Activated CD8-positive, alpha-beta memory T cell treated with anti-CD3 and anti-CD28 coated beads for 4 hours (primary cell): ENCODE results near the gene COL4A6.

ENCODE experiments used
- DNase-seq, 2 donors: peaks; one replicate each; pipeline ENCODE4 v3.0.0-alpha.2; 2020; ENCODE audit warnings: low read depth in 2 of 2

COL4A6 gene

DNA sequence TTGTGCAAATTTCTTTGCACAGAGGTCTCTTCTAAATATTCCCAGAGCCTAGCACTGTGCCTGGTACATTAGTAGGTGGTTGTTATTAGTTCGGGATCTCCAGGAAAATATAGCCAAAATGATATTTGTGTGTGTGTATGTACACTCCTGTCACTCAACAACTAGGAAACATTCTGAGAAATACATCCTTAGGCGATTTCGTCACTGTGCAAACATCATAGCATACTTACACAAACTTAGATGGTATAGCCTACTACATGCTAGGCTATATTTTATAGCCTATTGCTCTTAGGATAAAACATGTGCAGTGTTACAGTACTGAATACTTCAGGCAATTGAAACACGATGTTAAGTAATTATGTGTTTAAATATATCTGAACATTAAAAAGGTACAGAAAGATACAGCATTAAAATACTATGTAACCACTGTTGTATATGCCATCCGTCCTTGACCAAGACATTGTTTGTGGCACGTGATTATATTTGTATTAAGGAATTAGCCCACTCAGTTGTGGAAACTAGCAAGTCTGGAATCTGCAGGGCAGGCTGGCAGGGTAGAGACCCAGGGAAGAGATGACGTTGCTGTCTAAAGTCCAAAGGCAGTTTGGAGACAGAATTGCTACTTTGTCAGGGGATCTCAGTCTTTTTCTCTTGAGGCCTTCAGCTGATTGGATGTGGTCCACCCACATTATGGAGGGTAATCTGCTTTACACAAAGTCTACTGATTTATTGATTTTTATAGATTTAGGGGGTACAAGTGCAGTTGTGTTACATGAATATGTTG, 106.9 kb downstream of the COL4A6 start:
- DNase-seq, result no peak

DNA sequence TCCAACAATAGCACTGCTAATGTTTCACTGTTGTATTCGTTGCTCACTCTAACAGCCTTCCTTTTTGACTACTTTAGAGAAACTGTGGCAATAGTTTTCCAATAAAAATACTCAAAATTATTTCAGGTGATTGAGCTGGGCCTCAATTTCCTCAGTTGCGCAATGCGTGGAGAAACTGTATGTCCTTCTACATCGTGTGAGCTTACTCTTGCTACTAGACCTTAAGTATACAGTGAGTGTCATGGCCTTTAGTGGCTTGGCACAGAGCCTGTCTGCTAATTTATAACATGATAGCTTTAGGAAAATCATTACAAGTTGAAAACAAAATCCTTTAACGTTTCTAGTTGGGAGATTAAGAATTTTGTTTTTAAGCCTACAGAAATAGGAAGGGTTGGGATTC, 114.5 kb downstream of the COL4A6 start:
- no peak for DNase-seq

DNA sequence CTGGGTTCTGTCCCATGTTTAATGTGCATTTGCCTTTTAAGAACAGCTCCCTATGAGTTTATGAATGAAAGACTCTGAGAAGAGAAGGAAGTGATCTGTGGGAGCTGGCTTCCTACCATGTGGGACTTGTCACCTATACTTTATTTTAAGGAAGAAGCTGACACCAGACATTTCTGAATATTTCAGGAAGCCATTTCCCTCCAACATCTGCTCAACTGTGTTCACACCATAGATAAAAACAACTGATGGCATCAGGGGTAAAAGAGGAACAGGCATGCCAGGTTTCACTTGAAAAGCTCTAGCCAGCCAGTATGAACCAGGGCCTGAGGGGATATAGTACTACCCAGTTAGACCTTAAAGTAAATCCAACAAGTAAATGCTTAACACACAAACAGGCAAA, 116.0 kb downstream of the COL4A6 start:
- no peak for DNase-seq

DNA sequence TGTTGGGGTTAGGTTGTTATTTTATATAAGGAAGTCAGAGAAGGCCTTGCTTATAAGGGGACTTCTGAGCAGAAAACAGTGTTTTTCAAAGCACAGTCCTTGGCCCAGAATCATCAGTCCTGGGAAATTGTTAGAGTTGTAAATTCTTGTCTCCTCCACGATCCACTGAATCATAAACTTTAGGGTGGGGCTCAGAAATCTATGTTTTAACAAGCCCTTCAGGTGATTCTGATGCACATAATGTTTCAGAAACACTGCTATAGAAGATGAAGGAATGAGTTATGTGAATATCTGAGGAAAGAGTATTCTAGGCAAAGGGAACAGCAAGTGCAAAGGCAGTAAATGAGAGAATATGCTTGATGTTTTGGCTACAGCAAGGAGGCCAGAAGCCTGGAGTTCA, 121.8 kb downstream of the COL4A6 start:
- DNase-seq, result no peak

DNA sequence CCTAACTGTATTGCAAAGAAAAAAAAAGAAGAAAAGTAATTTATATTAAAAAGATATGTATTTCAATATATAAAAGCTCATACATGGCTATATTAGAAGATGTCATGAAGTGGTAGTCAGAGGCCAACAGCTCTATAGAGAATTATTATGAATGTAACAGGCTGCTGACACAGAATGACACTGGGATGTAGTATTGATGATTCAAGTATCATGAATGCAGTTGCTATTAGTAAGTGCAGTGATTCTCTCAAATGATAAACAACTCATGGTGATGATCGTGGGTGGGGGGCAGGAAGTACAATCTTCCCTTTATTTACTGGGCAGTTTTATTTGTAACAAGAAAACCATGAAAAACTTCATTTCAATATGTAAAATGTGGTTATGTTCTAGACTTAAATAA, 124.6 kb downstream of the COL4A6 start:
- DNase-seq, result no peak

DNA sequence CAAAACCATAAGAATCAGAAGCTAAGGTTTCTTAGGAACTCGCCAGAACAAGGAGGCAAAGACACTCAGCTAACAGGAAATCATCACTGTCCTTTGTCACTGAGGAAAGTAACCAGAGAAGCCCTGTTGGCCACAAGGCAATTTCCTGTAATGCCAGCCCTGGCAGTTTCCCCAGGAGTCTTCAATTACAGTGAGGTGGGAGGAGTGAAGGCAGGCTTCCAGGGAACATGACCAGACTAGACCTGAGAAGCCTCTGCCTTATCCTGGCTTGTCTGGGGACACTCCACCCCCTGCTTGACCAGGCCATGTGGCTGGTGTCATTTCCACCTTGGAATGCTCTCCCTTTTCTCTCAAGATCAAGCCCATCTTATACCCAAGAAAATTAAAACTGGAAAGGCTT, 125.3 kb downstream of the COL4A6 start:
- no peak for DNase-seq

DNA sequence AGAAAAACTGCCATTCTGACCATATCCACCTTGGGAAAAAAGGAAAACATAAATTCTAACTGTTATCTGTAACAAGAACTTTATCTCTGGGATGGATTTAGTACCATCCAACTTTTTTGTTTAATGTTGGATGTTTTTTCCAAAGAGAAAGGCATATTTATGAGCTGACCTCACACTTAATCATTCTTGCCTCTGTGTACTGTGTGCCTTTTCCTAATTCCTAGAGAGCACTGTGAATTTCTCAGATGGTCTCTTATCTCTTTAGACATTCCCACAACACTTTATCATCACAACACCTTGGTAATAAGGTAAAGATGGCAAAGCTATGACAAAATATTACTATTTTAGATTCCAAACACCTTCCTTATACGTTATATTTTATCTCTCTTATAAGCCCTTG, 126.2 kb downstream of the COL4A6 start:
- DNase-seq, result no peak

DNA sequence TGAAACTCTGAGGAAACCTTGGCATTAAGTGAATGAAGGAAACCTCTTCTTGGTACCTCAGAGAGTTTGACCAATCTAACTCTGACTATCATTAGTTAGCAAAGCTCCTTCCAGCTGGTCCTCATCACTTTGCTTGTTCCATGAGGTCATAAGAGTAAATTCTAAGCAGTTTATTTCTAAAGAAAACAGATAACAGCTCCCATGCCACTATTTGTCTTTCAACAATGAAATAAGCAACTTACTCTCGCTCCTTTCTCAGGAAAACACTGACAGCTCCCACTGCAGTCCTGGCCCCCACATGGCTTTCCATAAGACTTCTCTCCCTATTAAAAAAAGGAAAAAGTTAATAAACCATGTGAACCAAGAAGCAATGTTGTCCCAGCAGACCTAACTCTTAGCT, 127.7 kb downstream of the COL4A6 start:
- no peak for DNase-seq

DNA sequence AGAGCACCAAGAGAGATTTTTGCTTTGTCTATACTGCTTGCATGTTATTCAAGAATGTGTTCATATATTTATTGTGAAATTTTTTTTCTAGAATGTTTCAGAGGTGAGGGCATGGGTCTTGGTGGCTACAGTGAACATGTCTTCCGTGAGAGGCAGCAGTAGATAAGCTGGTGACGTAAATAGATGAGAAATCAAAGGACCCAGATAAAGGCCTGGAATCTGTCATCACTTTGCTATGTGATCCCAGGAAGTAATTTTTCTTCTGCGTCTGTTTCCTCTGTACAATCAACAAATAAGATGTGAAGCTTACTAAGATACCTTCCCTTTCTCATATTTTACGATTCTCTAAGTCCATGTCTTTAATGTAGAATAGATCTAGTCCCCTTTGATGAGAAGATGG, 129.1 kb downstream of the COL4A6 start:
- no peak for DNase-seq

DNA sequence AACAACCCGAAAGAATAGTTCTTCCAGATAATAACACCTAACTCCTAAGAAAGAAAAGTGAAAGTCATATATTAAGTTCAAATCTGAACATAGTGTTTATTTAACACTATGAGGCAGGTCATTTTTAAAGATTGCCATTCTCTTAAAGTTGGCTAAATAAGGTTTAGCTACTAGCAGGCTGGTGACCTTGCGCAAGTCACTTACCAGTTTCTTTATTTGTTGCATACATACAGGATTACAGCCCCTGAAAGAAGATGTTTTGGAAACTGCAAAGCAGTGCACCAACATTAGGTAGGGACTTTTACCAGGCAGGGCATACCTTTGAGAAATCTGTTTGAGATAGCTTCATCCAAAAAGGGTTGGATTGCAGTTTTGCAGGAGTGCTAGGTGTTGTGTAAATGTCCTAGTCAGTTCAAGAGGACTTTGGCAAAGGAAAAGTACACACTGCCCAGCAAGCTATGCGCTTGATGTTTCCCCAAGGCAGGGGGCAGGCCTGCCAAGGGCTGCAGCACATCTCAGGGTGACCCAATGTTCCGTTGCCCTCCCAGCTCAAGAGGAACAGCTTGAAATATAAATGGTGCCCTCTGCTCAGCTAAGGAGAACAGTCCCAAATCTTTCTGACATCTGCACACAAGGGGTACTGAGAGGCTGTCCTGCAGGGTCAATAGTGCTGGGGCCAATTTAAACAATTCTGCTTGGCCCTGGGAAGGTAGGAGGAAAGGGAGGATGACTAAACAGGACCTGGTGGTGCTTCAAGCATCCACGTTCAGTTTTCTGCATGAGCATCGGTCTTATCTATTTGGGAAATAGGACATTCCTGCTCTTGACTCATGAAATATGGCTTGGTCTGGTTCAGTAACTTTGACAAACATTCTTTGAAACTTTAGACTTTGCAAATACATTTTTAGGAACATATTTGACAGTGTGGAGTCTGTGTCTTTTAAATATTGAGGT, 130.8 kb downstream of the COL4A6 start:
- DNase-seq, result no peak

DNA sequence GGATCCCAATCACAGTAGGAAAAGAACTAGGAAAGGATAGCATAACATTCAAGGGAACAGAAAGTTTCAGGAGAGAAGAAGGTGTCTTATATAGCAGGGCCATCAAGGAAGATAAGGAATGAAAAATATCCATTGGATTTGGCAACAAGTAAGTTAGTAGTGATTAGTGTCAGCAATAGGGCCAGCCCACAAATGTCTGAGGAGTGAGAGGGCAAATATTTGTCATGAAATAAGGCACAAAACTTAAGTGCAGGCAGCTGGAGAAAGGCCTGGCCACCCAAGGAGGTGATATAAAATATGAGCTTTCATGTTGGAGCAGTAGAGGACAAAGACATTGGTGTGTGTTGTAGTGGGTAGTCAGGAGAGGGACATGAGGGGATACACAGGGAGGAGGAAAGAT, 132.1 kb downstream of the COL4A6 start:
- no peak for DNase-seq

DNA sequence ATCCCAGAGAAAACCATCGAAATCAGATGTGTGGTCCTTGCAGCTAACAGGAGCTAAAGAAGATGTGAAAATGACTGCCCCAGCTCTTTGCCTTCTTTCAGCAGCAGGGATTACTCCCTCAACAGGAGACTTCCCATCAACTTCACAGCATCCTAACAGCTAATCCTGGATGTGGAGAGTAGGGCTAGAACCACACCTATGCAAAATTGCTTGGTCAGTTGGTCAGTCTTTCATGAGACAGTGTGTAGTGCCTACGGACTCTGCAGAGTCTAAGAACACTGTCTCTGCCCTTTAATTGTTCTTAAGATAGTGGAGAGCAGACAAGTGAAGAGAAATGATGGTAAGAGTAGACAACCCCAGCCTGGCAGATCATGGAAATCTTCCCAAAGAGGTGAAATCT, 133.5 kb downstream of the COL4A6 start:
- no peak for DNase-seq

DNA sequence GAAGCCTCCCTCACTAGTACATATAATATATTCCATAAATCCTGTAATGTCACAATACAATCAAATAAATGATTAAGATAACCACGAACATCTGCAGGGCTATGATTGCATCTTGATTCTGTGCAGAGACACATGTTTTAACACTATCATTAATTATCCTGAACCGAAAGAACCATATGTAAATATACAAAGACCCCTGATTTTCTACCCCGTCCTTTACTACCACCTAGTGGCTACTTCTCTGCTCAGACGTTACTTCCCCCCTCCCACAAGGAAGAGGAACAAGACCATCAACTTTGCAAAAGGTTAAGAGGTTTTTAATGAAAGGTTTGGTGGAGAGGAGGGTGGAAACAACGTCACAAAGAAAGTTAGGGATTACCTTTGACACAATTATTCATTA, 134.0 kb downstream of the COL4A6 start:
- DNase-seq, result no peak

DNA sequence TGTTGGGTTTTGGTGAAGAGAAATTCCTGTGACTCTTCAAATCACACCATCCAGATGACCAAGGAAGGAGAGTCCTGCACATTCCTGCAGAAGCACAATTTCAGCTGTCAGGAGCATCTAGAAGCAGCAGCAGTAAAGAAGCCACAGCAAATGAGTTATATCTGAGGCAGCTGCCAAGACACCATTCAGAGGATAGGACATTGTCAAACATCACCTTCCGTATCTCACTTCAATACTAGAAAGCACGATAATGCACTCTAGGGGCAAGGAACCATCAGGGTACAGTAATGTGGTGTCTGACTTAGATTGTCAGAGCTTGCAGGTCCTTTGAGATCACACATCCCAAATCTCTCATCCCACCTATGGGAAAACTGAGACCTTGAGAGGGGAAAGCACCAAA, 134.5 kb downstream of the COL4A6 start:
- DNase-seq, result no peak

DNA sequence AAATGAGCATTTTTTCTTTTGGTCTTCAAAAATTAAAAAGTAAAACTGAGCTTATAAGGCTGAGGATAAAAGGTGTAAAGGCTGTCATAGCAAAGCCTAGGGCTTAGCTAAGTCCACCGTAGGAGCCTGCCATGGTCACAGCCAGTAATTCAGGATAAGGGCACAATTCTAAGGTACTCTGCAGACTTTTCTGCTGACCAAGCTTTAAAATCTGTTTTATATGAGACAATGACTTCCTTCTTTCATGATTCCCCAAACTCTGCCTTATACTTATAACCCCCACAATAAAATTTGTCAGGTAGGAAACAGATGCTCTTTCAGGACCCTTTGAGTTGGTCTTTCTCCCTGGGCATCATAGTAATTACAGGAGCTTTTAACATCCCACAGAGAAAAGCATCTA, 138.5 kb downstream of the COL4A6 start:
- DNase-seq, result no peak

DNA sequence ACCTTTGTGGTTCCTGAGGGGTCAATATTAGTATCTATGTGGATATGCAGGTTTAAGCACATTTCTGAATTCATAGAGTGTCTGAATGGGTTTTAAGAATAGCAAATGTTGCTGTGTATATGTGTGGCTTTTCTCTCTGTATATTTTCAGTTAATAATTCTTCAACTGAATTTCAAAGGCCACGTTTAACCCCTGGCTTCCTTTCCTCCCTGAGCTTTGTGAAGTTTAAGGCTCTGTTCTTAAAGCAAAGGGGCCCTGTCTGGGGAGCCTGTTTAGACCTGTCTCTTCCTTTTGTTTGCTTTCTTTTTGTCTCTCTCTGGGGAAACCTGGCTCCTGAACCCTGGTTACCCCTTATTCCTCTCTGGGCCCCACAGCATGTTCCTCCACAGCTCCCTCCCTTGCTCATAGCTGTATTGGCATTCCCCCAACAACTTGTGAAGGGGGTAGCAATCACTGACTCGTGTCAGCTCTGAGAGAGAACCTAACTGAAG, 139.1 kb downstream of the COL4A6 start:
- no peak for DNase-seq

DNA sequence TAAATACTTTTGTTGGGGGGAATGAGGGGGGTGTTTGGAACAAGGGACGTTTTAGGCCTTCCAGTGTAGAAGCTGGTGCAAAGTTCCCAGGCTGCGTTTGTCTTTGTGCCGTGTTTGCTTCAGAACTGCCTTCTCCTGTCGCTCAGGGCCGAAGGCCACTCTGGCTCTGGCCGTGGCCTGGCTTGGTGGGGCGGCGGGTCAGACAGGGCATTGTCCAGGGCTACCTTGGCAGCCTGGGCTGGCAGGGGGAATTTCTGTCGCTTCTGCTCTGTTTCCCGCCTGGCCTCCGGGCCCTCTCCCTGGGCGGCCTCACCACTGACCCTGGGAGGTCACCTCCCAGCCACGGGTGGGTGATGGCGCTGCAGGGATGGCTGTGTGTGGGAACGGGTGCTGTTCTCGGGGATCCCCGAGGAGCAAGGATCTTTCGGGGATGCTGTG, 140.0 kb downstream of the COL4A6 start:
- no peak for DNase-seq

DNA sequence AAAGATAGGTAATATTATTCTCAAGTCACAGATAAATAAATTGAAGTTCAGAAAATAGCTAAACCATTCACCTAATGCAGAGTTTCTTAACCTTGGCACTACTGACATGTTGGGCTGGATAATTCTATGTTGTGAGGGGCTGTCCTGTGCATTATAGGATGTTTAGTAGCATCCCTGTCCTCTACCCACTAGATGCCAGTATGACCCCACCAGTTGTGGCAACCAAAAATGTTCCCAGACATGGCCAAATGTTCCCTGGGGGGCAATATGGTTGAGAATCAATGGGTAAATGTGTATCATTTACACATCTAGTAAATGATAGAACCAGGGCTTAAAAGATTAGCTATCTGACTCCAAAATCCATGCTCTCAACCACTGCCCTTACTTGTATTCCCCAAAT, 140.9 kb downstream of the COL4A6 start:
- no peak for DNase-seq

DNA sequence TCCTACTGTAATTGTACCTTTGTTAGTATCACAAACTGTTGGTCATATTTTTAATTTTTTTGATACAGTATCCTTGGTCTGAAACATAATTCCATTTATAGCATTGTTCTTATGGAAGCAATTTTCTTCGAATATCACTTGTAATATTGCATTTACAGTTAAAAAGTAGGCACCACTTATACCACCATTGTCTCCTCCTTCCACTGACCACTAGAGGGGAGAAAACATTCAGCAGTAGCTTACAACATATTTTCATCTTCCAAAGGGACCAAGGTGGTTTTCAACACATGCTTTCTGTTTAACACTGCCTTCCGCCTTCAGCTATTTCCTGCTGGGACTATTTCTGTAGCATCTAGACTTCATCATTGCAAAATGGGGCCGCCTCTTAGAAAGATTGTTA, 146.2 kb downstream of the COL4A6 start:
- DNase-seq, result no peak

DNA sequence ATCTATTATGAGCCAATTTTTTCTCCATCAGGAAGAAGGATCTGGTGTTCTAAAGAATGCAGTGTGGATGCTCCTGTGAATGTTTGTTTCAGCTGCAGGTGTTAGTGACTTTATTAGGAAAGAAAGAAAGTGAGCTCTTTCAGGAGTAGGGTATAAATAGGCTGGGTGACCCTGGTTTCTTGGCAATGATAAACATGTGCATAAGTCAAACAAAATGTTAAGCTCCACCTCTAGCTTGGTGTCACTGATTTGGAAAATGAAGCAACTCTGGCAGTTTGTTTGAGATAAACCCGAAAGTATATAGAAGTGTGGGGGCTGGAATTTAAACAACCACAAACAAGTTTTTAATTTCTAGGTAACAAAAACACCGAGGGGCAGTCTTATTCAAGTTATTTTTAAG, 152.3 kb downstream of the COL4A6 start:
- no peak for DNase-seq

DNA sequence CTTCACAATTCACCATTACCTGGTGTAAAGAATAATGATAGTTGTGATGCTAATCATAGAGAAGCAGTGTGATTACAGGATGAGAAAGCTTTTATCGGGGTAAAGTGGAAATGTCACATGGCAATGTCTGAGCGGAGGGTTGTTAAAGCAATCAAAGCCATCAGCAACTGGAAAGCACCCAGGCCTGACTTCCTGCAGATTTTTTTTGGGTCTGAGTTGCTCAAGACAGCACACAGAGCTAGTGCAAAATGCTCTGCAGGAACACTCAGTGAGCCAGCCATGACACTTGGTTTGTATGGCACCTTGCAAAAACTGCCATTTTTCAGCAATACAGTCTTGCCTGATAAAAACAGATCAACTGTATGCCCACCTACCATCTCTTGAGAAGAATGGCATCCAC, 152.9 kb downstream of the COL4A6 start:
- DNase-seq, result no peak

DNA sequence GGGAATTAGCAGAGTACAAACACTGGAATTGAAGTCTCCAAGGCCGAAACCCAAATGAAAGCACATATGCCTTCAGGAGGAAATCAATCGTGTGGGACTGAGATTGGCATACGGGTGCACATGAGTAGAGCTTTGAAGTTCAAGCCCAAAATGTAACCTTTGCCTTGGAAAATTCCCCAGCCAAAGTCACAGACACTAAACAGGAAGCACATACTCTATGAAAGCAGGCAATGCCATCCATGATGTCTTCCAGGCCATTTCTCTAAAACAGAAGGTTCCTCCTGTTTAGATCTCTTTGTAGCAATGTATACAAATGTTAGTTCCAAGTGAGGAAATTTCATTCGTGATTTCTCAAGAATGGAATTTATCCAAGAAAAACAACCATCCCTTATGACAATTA, 162.5 kb downstream of the COL4A6 start:
- no peak for DNase-seq

DNA sequence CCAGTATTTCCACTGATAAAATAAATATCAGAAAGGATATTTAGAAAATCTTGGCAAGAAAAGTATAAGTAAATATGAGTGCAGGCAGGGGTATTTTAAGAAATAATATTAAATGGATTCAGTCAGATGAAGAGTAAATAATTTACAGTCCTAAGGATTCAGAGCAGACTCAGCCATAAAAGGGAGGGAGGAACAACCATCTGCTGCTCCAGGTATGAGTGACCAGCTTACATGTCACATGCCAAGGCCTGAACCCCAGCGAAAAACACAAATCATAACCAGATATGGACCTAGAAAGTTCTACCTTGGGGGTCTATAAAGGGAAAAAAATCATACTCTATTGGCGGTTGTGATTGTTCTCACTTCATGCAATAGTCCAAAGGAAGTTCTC, 166.8 kb downstream of the COL4A6 start:
- no peak for DNase-seq
